ENCODE data around the gene FHL2.
A peak's percentile ranks its signal among the peaks of the same experiment; 100 is the strongest.

FHL2 gene

GRCh38 chr2:105397953-105398335 lies 907 bp downstream of the FHL2 start:
- CTCF ChIA-PET, result interaction anchor here (0.7 to 1.2 kb wide), 4 partner anchors 8 to 153 kb away, joined by 3 to 5 read pairs (median 4); no protein-coding TSS in a partner anchor
- no peak for DNase-seq (ENCODE audit: low spot score)
- POLR2A ChIA-PET (ENCODE audit: low non-redundant PET), result interaction anchor here (0.6 to 1.0 kb wide), 3 partner anchors 12 to 144 kb away, joined by 3 to 7 read pairs (median 4); no protein-coding TSS in a partner anchor
- TF ChIP-seq CTCF (conservative IDR thresholded peaks at IDR 0.05; ENCODE audit: low read depth), result no peak
- H3K27ac ChIP-seq, result peak overlapping the region; percentile 86

DNA sequence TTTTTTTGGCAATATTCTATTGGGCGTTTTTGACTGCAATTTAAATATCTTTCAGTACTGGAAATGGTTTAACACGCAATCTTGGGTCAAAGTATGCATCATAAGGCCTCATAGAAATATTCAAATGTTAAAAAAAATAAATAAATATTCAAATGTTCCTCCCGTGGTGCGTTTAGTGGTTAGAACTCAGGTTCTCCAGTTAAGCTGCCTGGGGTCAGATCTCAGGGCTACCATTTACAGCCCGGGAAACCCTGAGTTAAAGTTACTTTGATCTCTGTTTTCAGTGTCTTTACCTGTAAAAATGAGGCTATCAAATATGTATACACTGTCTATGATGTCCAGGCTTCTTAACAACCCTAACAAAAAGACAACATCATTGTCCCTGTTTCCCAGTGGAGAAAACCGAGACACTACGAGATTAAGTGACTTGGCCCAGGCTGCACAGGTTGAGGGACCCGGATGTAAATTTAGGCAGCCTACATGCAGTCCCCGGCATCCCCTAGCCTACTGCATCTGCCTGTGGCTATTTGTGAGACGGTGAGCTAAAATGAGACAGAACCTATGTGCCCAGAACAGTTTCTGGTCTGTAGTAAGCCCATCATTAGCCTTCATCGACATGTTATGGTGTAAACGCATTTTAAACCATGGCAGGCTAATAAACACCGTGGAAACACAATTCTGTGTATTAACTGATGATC lies 1.7 kb downstream of the FHL2 start:
- CTCF ChIA-PET, result no interaction called here
- no peak for TF ChIP-seq CTCF (conservative IDR thresholded peaks at IDR 0.05; ENCODE audit: low read depth)
- POLR2A ChIA-PET (ENCODE audit: low non-redundant PET), result interaction anchor here (0.7 kb wide), 1 partner anchor 119 kb away, joined by 3 read pairs; no protein-coding TSS in a partner anchor
- H3K27ac ChIP-seq, result peak overlapping the region; percentile 91
- peak; percentile 51 for DNase-seq (ENCODE audit: low spot score)

DNA sequence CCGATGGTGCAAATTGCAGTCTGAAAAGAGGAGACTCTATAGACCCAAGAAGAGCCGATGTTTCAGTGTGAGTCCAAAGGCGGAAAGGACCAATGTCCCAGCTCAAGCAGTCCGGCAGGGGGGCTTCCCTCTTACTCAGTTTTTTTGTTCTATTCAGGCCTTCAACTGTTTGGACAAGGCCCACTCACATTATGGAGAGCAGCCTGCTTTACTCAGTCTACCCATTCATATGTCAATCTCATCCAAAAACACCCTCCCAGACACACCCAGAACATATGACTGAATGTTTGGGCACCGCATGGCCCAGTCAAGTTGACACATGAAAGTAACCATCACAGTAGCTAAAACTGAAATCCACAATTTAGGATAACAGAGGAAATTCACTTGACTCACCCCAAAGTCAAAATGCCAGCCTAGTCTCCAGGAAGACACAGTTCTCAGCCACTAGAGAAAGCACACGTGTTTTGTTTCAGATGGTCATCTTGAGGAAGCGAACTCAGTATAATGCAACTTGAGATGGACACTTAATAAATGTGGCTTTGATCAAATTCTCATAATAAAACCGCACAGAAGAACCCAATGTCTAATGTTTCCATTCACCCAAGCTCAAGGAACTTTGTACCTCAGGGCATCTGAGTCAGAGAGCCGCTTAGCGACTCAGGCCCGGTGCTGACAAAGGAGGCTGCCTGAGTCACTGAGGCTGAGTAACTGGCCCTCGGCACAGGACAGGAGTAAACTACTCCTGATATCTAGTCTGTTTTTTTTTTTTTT lies 2.4 kb downstream of the FHL2 start:
- TF ChIP-seq CTCF (conservative IDR thresholded peaks at IDR 0.05; ENCODE audit: low read depth), result no peak
- DNase-seq (ENCODE audit: low spot score), result peak; percentile 92
- H3K27ac ChIP-seq, result peak overlapping the region; percentile 91
- POLR2A ChIA-PET (ENCODE audit: low non-redundant PET), result interaction anchor here (0.7 kb wide), 1 partner anchor 120 kb away, joined by 3 read pairs; no protein-coding TSS in a partner anchor
- CTCF ChIA-PET, result interaction anchor here (1.1 kb wide), 1 partner anchor 58 kb away, joined by 3 read pairs; no protein-coding TSS in a partner anchor

- peak overlapping the region; percentile 91 for H3K27ac ChIP-seq
- TF ChIP-seq CTCF (conservative IDR thresholded peaks at IDR 0.05; ENCODE audit: low read depth), result no peak
- ChIA-PET CTCF (interaction anchor here (0.7 to 1.1 kb wide), 2 partner anchors 59 to 65 kb away, joined by 3 read pairs; no protein-coding TSS in a partner anchor), POLR2A (ENCODE audit: low non-redundant PET) (no interaction called here)
- no peak for DNase-seq (ENCODE audit: low spot score)
Measured at GRCh38 chr2:105395691-105396090, 3.2 kb downstream of the FHL2 start.

DNA sequence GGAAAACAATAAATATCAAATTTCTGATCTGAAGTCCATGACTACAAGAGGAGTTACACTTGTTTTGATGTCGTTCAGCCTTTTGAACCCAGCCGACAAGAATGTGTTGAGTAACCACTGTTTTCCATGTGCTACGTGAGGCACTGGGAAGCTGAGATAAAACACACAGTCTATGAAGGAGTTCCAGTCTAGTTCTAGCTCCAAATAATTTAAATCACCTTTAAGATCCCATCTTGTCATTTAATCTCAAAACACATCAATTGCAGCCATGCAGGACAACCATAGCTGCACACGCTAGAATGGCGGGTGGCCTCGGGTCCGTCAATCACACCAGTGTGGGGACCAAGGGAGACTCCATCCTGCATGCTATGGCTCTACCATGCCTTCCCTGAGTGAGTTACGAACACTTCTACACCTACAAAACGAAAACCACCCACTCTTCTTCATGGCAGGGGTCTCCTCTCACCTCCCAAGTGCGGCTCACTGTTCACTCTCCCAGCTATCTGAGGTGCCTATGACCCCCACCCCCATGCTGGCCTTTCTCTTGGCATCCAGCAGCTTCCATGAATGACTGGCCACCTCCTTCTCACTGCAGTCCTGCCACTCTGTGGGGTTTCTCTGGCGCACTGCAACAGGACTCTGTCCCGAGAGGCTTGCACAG lies 3.8 kb downstream of the FHL2 start:
- no peak for DNase-seq (ENCODE audit: low spot score)
- POLR2A ChIA-PET (ENCODE audit: low non-redundant PET), result no interaction called here
- no peak for TF ChIP-seq CTCF (conservative IDR thresholded peaks at IDR 0.05; ENCODE audit: low read depth)
- CTCF ChIA-PET, result interaction anchor here (0.7 kb wide), 2 partner anchors 11 to 65 kb away, joined by 3 read pairs; no protein-coding TSS in a partner anchor
- H3K27ac ChIP-seq, result peak overlapping the region; percentile 91

Measured in RWPE1 (cell line).